ENCODE data around the gene PIEZO2.

DNA sequence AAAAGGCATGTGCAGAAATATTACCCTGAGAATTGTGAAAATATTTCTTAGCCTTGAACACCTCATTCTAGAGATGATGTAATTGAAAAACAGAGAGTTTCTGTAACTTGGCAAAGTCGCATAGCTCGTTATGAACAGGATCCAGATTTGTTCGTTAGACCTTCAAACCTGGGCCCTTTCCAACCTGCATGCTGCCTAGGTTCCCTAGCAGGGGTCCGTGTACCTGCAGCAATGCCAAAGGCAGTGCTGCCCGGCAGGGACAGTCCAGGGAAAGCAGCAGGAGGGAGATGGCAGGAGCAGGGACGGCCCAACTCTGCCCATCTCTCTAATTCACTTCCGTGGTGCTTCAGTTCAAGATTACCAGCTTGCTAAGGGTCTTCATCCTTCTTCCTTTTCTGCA is 12.0 kb downstream of the PIEZO2 start:
- TF ChIP-seq, protein P1, sequence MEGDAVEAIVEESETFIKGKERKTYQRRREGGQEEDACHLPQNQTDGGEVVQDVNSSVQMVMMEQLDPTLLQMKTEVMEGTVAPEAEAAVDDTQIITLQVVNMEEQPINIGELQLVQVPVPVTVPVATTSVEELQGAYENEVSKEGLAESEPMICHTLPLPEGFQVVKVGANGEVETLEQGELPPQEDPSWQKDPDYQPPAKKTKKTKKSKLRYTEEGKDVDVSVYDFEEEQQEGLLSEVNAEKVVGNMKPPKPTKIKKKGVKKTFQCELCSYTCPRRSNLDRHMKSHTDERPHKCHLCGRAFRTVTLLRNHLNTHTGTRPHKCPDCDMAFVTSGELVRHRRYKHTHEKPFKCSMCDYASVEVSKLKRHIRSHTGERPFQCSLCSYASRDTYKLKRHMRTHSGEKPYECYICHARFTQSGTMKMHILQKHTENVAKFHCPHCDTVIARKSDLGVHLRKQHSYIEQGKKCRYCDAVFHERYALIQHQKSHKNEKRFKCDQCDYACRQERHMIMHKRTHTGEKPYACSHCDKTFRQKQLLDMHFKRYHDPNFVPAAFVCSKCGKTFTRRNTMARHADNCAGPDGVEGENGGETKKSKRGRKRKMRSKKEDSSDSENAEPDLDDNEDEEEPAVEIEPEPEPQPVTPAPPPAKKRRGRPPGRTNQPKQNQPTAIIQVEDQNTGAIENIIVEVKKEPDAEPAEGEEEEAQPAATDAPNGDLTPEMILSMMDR (conservative IDR thresholded peaks at IDR 0.05) = no peak
- TF ChIP-seq ZFX (IDR thresholded peaks at IDR 0.05) = no peak

All from C4-2B (cell line).